GM12801 (cell line): ENCODE results near the gene CLCN7.

Source experiments
- CTCF ChIP-seq: IDR thresholded peaks from one replicate; pipeline ENCODE4 v1.5.1; 2011; ENCODE audit warnings: control low read depth; ENCODE audit not compliant: insufficient read length; ENCODE audit errors: extremely low read depth

CLCN7 gene

GRCh38 chr16:1436731-1437355 is 38.0 kb downstream of the CLCN7 start:
- TF ChIP-seq CTCF, result no peak

DNA sequence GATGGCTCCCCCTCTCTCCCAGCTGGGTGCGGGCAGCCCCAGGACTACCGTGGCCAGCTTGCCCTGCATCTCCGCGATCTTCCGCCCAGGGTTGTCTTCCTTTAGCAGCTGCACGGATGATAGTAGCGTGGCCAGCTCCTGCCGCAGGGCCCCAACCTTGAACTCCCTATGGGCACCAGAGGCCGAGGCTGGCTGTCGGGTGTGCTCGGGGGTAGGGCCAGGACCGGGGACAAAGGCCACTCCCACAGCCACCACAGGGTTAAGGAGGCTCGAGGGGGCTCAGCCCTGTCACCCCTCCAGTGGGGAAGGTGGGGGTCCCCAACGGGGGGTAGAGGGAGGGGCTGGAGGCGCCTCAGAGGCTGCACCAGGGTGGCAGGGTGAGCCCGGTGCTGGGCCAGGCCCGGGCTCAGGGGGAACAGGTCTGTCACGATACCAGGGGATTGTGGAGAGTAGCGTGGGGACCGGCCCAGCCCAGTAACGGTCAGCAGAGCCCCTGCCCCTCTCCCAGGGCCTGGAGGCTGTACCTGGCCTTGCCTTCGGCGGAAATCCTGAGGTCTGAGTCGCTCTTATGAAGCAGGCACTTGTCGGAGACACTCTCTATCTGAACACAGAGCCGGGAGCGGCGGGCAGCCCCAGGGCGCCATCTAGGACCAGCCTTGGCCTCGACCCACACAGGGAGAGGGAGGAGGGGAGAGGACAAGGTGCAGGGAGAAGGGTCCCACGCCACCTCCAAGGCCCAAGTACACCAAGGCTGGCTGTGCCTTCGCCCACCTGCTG is 38.7 kb downstream of the CLCN7 start:
- TF ChIP-seq CTCF, result no peak

GRCh38 chr16:1434644-1435592 is 39.9 kb downstream of the CLCN7 start:
- TF ChIP-seq CTCF, result no peak

DNA sequence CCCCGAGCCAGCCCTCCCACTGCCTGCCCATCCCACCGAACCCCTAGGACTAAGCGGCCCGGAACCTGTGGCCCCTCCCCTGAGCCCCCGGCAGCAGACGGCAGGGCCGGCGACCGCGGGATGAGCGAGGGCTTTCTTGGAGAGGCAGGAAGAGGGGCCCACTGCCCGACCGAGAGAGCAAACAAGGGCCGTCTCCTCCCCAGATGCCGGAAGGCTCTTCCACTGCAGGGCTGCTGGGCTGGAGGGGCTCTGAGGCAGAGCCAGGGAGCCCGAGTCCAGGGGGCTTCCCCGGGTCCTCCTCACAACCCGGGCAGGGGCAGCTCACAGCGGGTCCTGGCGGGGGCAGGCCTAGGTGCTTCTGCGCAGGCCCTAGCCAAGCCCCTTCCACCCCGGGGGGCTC is 41.1 kb downstream of the CLCN7 start:
- no peak for TF ChIP-seq CTCF

GRCh38 chr16:1433263-1433560 is 41.6 kb downstream of the CLCN7 start:
- no peak for TF ChIP-seq CTCF

DNA sequence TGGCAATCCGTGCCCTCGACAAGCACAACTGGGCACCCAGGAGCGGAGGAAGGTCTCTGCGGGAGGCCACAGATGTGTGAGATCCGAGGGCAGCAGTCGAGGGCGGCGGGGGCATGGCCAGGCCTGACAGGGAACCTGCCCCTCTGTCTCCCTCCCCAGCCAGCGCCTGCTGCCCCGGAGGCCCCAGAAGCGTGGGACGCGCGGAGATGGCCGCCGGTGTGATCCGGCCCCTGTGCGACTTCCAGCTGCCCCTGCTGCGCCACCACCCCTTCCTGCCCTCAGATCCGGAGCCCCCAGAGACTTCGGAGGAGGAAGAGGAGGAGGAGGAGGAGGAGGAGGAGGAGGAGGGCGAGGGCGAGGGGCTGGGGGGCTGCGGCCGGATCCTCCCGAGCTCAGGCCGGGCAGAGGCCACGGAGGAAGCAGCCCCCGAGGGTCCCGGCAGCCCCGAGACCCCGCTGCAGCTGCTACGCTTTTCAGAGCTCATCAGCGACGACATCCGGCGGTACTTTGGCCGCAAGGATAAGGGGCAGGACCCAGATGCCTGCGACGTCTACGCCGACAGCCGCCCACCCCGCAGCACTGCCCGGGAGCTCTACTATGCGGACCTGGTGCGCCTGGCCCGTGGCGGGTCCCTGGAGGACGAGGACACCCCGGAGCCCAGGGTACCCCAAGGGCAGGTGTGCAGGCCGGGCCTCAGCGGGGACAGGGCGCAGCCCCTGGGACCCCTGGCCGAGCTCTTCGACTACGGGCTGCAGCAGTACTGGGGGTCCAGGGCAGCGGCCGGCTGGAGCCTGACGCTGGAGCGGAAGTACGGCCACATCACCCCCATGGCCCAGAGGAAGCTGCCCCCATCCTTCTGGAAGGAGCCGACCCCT is 42.2 kb downstream of the CLCN7 start:
- TF ChIP-seq CTCF, result no peak
